Caco-2 (cell line): ENCODE results near the gene RBM20. TPM values are rescaled to one million over a fixed set of nuclear protein-coding genes. Genes with fewer than 3 reads are reported as not detected.

Source experiments
- BruUV-seq: library from RNA; stranded (reverse); fragments of 400-500 nt; replicated peaks from 2 replicates; lab custom pipeline; 2021; lab: Mats Ljungman, UMichigan
- CTCF ChIA-PET: fragments of 300-600 bp; sonication (Branson Sonifier 250); formaldehyde crosslinking; loops from one replicate; lab custom pipeline; 2022; ENCODE audit warnings: antibody characterized with exemption; lab: Charles Lee
- POLR2A ChIA-PET: fragments of 300-600 bp; sonication (Branson Sonifier 250); formaldehyde crosslinking; loops from one replicate; lab custom pipeline; 2022; ENCODE audit warnings: antibody characterized with exemption; lab: Charles Lee
- DNase-seq, 2 experiments: peaks; one replicate each; pipeline versions ENCODE4 v3.0.0 to v3.0.0-alpha.2; 2020 to 2022
- H3K27me3 ChIP-seq: replicated peaks from 2 replicates; pipeline ENCODE4 v1.6.0; 2011; ENCODE audit warnings: low read length; ENCODE audit not compliant: control insufficient read depth, insufficient read depth
- H3K36me3 ChIP-seq: 2 replicates; pipeline ENCODE4 v1.5.1; 2011; ENCODE audit warnings: low read length; ENCODE audit not compliant: control insufficient read depth, insufficient read depth
- H3K4me1 ChIP-seq: fragments of 250-450 bp; sonication (Bioruptor Pico); 2 replicates; pipeline ENCODE4 v1.5.1; 2020; ENCODE audit warnings: mild to moderate bottlenecking
- H3K4me3 ChIP-seq: 2 replicates; pipeline ENCODE4 v1.5.1; 2011; ENCODE audit warnings: low read depth, mild to moderate bottlenecking, control low read depth, low read length
- H3K9me3 ChIP-seq: fragments of 250-450 bp; sonication (Bioruptor Pico); 2 replicates; pipeline ENCODE4 v1.5.1; 2020; ENCODE audit warnings: mild to moderate bottlenecking, moderate library complexity
- H3K27ac Mint-ChIP-seq: one replicate; pipeline ENCODE4 v1.8.0; 2022; ENCODE audit warnings: mixed read lengths; ENCODE audit not compliant: unreplicated experiment
- H3K27me3 Mint-ChIP-seq: one replicate; pipeline ENCODE4 v1.8.0; 2022; ENCODE audit warnings: mixed read lengths; ENCODE audit not compliant: insufficient read depth, unreplicated experiment
- H3K36me3 Mint-ChIP-seq: one replicate; pipeline ENCODE4 v1.8.0; 2022; ENCODE audit warnings: mild to moderate bottlenecking, mixed read lengths; ENCODE audit not compliant: insufficient read depth, unreplicated experiment
- H3K4me1 Mint-ChIP-seq: one replicate; pipeline ENCODE4 v1.8.0; 2022; ENCODE audit warnings: low read depth, mixed read lengths; ENCODE audit not compliant: unreplicated experiment
- H3K4me3 Mint-ChIP-seq: one replicate; pipeline ENCODE4 v1.8.0; 2022; ENCODE audit warnings: mild to moderate bottlenecking, moderate library complexity, mixed read lengths; ENCODE audit not compliant: unreplicated experiment
- H3K9me3 Mint-ChIP-seq: one replicate; pipeline ENCODE4 v1.8.0; 2022; ENCODE audit warnings: mixed read lengths; ENCODE audit not compliant: unreplicated experiment
- CTCF ChIP-seq, 2 experiments: fragments of 200-600 bp in 1 of 2; IDR thresholded peaks; 1 replicate in 1 of 2; 2 replicates in 1 of 2; pipeline versions ENCODE4 v1.5.1 to v1.8.0; 2011 to 2022; ENCODE audit warnings: antibody characterized with exemption in 1 of 2, control low read depth in 1 of 2, inconsistent platforms in 1 of 2, low read depth in 1 of 2, low read length in 1 of 2, mild to moderate bottlenecking in 1 of 2, moderate library complexity in 1 of 2; ENCODE audit not compliant: insufficient read depth in 1 of 2, severe bottlenecking in 1 of 2, unreplicated experiment in 1 of 2
- intact Hi-C: fragments of 100-400 bp; cut with micrococcal nuclease; formaldehyde crosslinking; loops from one replicate; pipeline ENCODE4 v1.10.0; 2022; ENCODE audit not compliant: unreplicated experiment
- total RNA-seq: library from RNA; stranded (reverse); gene quantifications from 2 replicates; pipeline ENCODE4 v1.2.3, GENCODE V29; 2022

Gene RBM20
- total RNA-seq, 1 experiment from 2014 or later: 0.36 TPM

GRCh38 chr10:110887560-110887959 lies 243.4 kb downstream of the RBM20 start:
- H3K36me3 Mint-ChIP-seq: peaks cover 26% of the 10 kb centered on the region
- peaks cover 9% of the 10 kb centered on the region; the same call in 1 of the 2 replicates for H3K4me1 ChIP-seq
- no peak for DNase-seq
- peaks cover 13% of the 10 kb centered on the region for H3K4me1 Mint-ChIP-seq
- H3K4me3 Mint-ChIP-seq: no peak overlapping the region
- H3K9me3 Mint-ChIP-seq: no peaks in the 10 kb centered on the region
- no TSS peak for BruUV-seq
- ChIA-PET POLR2A (no interaction called here), CTCF (no interaction called here)
- no peaks in the 10 kb centered on the region for H3K27me3 ChIP-seq
- intact Hi-C loops: loop anchor here (2.0 kb wide), 1 partner anchor 15 kb away; no protein-coding TSS in a partner anchor
- H3K27me3 Mint-ChIP-seq: no peaks in the 10 kb centered on the region
- TF ChIP-seq CTCF (IDR thresholded peaks at IDR 0.05; ENCODE audit: insufficient read depth in 1 of 2, low read depth in 1 of 2, low read length in 1 of 2, severe bottlenecking in 1 of 2, unreplicated experiment in 1 of 2): no peak
- H3K27ac Mint-ChIP-seq: no peak overlapping the region
- no peaks in the 10 kb centered on the region for H3K9me3 ChIP-seq
- H3K36me3 ChIP-seq: no peaks in the 10 kb centered on the region
- no peak overlapping the region for H3K4me3 ChIP-seq

Other genes with a start within 250 kb of the RBM20 start
- gene DUSP5, start 146.4 kb upstream of the RBM20 start, total RNA-seq: 15.0 and 18.4 TPM in 2 replicates
- 91.4 and 95.7 TPM in 2 replicates for gene SMC3, start 76.6 kb upstream of the RBM20 start, total RNA-seq
- gene PDCD4, start 227.6 kb downstream of the RBM20 start, total RNA-seq: 65.5 and 66.1 TPM in 2 replicates